GM21717 (cell line): ENCODE measurements around the gene USP21.
A peak's percentile ranks its signal among the peaks of the same experiment; 100 is the strongest.
"Not testable (repeated sequence)": the region's sequence is repeated elsewhere in the genome, so short reads cannot be mapped to it uniquely, and the experiment has no call there.

Experiments
- ATAC-seq: cut with Tn5 transposase; IDR thresholded peaks from one replicate; pipeline ENCODE4 v1.9.1; 2021; ENCODE audit warnings: mild to moderate bottlenecking, moderate library complexity; ENCODE audit not compliant: unreplicated experiment

Gene USP21

GRCh38 chr1:161159087-161159912 lies at the start of gene USP21:
USP21 (plus strand) TSS chr1:161159500; CDS start chr1:161160641, 1,141 bp downstream.
- ATAC-seq = peak; percentile 53

- no peak for ATAC-seq
Observed at GRCh38 chr1:161111117-161111516, 48.2 kb upstream of the USP21 start.

- ATAC-seq = no peak
Observed at GRCh38 chr1:161111527-161111926, 47.8 kb upstream of the USP21 start.

GRCh38 chr1:161113915-161114314 lies 45.4 kb upstream of the USP21 start:
- ATAC-seq = no peak

- ATAC-seq = no peak
Observed at GRCh38 chr1:161114556-161114955, 44.7 kb upstream of the USP21 start.

GRCh38 chr1:161115132-161115711 lies 44.1 kb upstream of the USP21 start:
- ATAC-seq = no peak

GRCh38 chr1:161115961-161116360 lies 43.3 kb upstream of the USP21 start:
- ATAC-seq = not testable (repeated sequence)

- peak; percentile 79 for ATAC-seq
Observed at GRCh38 chr1:161117759-161118581, 41.3 kb upstream of the USP21 start, which contains the start of the genes NIT1 and PFDN2. NIT1 (plus strand) TSS chr1:161118105; CDS start chr1:161118177, 72 bp downstream. PFDN2 (minus strand) TSS chr1:161118037; CDS start chr1:161118026, 11 bp downstream.

GRCh38 chr1:161119092-161119903 lies 40.0 kb upstream of the USP21 start:
- no peak for ATAC-seq

- no peak for ATAC-seq
Observed at GRCh38 chr1:161121042-161121650, 38.2 kb upstream of the USP21 start.

GRCh38 chr1:161121834-161122233 lies 37.5 kb upstream of the USP21 start:
- no peak for ATAC-seq

- no peak for ATAC-seq
Observed at GRCh38 chr1:161122967-161123366, 36.3 kb upstream of the USP21 start.

GRCh38 chr1:161127649-161128048 lies 31.7 kb upstream of the USP21 start:
- no peak for ATAC-seq

GRCh38 chr1:161128591-161129420 lies 30.5 kb upstream of the USP21 start:
- no peak for ATAC-seq

GRCh38 chr1:161130266-161130665 lies 29.0 kb upstream of the USP21 start:
- no peak for ATAC-seq

GRCh38 chr1:161131523-161132409 lies 27.5 kb upstream of the USP21 start:
- ATAC-seq = no peak

GRCh38 chr1:161132410-161133219 lies 26.7 kb upstream of the USP21 start, which contains the start of gene DEDD:
DEDD (minus strand) TSS chr1:161132667; CDS start chr1:161124462, 8,205 bp downstream.
- peak; percentile 89 for ATAC-seq
